ENCODE data around the gene CD8B.
A peak's percentile ranks its signal among the peaks of the same experiment; 100 is the strongest.
"Not testable (repeated sequence)": the region's sequence is repeated elsewhere in the genome, so short reads cannot be mapped to it uniquely, and the experiment has no call there.

The CD8B gene

GRCh38 chr2:86835548-86835889 lies 26.2 kb downstream of the CD8B start:
- DNase-seq (ENCODE audit: low read depth) = not testable (repeated sequence)

DNA sequence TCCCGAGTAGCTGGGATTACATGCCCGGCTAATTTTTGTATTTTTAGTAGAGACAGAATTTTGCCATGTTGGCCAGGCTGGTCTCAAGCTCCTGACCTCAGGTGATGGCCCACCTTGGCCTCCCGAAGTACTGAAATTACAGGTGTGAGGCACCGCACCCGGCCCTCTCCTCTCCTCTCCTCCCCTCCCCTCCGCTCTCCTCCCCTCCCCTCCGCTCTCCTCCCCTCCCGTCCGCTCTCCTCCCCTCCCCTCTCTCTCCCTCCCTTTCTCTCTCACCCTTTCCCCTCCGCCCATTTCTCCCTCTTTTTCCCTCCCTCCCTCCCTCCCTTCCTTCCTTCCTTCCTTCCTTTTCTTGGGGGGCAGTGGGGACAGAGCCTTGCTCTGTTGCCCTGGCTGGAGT lies 28.4 kb downstream of the CD8B start:
- DNase-seq (ENCODE audit: low read depth) = no peak

- DNase-seq (ENCODE audit: low read depth) = no peak
Measured at GRCh38 chr2:86832334-86833096, 29.2 kb downstream of the CD8B start.

DNA sequence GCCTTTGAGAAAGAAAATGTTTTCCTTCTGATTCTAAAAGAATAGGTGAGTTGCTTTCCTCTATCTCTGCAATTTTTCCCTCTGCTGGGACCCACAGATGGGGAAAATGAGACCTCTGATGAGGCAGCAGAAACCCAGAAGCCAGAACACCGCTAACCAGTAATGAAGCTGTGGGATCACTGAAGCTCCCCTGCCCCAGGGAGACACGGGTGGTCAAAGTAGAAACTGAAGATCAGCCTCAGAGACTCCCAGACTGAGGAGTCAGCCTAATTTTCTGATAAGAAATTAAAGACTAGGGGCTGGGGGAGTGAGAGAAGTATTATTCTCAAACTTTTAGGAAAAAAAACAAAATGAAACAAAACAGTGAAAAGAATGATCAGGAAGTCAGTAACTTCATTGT lies 30.1 kb downstream of the CD8B start:
- no peak for DNase-seq (ENCODE audit: low read depth)

DNA sequence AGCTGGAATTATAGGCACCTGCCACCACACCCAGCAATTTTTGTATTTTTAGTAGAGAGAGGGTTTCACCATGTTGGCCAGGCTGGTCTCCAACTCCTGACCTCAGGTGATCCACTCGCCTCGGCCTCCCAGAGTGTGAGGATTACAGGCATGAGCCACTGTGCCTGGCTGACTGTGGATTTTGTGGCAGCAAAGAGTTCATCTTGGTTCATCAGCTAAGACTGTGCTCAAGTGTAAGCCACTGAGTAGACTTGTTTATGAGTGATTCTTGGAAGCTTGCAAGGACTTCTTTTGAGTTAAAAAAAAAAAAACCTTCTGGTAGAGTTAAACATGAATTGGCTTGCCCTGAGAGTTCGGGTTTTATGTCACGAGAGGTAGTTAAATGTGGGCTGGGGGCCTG lies 34.7 kb downstream of the CD8B start:
- DNase-seq (ENCODE audit: low read depth) = no peak

DNA sequence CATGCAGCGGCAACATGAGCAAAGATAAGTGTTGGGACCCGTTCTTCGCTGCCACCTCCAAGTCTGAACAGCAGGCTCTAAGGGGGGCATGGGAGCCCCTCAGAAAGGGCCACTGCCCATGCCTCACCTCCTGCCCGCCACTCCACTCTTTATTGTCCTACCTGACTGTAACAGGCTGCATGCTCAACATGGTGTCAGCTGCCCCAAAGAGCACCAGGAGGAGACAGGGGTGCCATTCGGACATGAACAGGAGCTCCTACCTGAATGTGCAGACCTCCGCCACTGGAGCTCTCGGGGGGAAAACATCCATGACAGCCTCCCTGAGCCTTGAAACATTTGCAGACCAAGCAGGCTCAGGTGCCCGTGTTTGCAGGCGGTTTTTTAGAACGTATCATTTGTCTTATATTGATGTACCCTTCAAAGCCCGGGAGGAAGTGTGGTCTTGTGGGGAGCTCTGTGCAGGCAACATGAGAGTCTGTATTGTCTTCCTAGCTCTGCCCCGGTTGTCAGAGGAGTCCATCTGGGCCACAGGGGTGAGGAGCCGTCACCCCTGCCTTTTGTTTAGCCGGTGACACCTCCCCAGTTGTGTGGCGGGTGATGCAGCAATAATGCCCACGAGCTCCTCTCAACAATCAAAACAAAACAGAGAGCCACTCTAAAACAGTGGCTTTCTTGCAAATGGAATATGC lies 35.8 kb downstream of the CD8B start:
- no peak for DNase-seq (ENCODE audit: low read depth)

GRCh38 chr2:86825036-86825692 lies 36.5 kb downstream of the CD8B start:
- no peak for DNase-seq (ENCODE audit: low read depth)

DNA sequence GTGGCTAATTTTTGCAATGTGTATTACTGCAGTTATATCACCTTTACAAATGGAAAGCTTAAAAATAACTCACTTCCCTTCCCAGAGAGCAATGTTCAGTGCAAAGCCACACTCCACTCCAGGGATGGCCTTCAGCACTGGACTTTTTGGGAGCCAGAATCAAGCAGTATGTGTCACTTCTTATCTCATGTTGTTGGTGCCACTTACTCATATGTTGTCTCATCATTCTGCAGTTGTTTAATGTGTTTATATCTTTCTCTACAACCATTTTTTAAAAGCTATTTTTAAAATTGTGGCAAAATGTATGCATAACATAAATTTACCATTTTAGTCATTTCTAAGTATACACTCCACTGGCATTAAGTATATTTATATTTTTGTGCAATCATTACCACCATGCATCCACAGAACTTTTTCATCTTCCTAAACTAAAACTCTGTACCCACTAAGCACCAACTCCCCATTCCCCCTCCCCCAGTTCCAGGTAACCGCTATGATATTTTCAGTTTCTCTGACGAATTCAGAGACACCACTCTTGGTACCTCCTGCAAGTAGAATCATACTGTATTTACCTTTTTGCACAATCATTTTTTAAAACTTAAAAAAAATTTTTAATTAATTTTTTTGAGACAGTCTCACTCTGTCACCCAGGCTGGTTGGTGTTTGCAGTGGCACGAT lies 38.9 kb downstream of the CD8B start:
- no peak for DNase-seq (ENCODE audit: low read depth)

DNA sequence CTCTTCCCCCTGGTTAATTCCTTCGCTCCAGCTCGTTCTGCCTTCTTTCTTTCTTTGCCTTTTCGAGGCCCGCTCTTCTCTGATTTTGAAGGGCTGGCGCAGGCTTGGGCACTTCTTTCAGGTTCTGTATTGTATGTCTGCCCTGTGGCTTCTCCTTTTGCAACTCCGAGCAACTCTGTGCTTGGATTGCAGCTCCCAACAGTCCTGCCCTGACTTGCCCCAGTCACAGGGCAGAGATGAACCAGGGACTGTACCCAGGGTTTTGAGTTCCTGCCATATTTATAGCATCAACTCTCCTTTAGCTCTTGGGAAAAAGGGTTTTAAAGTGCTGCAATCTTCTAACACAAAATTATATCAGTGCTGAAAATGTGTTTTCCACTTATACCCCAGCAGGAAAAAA lies 39.8 kb downstream of the CD8B start:
- DNase-seq (ENCODE audit: low read depth) = no peak

- no peak for DNase-seq (ENCODE audit: low read depth)
Measured at GRCh38 chr2:86821306-86821705, 40.4 kb downstream of the CD8B start.

DNA sequence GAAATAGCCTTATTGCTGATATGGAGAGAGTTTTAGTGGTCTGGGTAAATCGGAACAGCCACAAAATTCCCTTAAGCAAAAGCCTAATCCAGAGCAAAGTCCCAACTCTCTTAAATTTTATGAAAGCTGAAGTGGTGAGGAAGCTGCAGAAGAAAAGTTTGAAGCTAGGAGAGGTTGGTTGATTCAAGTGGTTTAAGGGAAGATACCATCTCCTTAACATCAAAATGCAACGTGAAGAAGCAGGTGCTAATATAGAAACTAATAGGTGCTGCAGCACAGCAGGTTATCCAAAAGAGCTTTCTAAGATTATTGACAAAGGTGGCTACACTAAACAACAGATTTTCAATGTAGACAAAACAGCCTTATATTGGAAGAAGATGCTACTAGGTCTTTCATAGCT lies 42.7 kb downstream of the CD8B start:
- DNase-seq (ENCODE audit: low read depth) = no peak

DNA sequence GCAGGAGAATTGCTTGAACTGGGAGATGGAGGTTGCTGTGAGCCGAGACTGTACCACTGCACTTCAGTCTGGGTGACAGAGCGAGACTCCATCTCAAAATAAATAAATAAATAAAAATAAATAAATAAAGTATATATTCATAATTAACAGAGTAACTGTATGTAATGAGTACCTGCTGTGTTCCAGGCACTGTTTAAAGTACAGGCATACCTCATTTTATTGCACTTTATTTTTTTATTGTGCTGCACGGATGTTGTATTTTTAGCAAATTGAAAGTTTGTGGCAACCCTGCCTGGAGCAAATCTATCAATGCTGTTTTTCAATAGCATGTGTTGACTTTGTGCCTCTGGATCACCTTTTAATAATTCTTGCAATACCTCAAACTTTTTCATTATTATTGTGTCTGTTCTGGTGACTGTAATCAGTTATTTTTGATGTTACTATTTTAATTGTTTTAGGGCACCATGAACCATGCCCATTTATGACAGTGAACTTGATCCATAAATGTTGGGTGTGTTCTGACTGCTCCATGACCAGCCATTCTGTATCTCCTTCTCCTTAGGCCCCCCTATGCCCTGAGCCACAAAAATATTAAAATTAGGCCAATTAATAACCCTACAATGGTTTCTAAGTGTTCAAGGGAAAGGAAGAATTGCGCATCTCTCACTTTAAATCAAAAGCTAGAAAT lies 43.4 kb downstream of the CD8B start:
- no peak for DNase-seq (ENCODE audit: low read depth)

DNA sequence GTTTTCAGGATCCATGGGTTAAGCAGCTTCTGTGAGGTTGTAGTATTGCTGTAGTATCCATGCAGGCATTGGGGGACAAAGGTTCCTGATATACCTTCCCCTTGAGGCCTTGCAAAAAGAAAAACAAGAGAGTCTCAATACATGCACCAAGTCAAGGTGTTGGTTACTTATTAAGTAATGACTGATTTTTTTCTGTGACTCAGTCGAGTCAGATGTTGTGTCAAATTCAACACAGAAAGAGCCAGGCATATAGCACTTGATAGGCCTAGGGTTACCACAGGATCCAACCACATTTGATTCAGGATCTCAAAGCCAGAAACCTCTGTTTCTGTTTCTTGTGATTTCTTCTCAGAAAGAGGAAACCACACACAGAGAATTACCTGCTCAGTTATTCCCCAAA lies 46.1 kb downstream of the CD8B start:
- no peak for DNase-seq (ENCODE audit: low read depth)

DNA sequence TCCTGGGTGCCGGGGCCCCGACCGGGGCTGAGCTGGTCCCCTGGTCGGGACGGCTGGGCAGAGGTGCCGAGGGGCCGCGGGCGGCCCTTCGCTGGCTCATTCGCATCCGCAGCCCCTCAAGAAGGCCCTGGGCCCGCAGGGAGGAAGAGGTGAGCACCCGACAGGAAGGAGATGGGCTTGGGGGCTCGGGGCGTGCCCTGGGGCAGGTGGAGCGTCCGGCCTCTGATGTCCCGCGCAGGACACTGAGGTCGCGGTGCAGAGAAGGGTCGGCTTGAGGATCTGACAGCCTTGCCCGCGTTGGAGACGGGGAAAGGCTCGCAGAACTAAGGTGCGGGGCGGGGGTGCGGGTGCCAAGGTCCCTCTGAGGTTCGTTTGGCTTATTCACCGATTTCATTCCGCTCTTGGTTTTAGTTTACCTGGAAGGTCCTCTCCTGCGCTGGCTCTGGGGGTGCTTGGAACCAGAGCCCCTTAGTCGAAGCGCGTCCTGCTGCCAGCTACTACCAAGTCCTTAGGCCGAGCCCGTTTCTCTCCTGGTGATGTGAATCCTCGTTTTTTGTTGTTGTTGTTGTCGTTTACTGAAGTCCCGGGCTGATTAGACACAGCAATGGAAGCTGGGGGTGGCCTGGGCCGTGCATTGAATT lies 52.1 kb downstream of the CD8B start:
- no peak for DNase-seq (ENCODE audit: low read depth)

- DNase-seq (ENCODE audit: low read depth) = peak; percentile 30
Measured at GRCh38 chr2:86808315-86809161, 53.1 kb downstream of the CD8B start.

DNA sequence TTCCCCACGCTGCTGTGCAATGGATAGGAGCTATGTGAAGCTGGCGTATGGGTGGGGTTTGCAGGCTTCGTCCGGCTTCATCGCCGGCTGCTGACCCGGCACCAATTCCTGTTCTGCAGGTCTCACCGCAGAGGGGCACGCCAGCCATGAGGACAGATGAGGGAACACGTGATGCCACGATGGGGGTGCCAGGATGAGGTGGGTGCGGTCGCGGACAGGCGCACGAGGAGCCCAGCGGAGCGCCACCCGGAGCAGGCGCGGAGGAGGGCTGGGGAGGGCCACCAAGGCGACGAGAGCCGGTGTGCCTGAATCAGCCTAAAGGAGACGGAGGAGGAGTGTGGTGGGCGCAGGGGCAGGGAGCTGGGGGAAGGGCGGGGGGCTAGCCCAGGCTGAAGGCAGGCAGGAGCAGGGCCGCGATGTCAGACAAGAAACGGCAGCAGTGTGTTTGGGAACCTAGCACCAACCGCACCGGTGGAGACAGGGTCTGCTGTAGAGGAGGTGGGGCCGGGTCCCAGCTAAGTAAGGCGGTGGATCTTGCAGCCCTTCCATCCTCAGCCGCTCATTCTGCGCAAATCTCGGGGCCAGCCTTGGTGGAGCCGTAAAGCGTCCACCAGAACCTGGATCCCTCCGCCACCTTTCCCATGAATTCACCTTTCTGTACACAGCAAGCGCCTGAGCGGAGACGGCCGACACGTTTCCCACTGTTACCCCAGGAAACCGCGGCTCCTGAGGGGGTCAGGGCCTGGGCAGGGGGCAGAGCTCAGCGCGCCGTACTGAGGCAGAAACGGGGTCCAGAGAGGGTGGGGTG lies 54.0 kb downstream of the CD8B start:
- no peak for DNase-seq (ENCODE audit: low read depth)

- DNase-seq (ENCODE audit: low read depth) = no peak
Measured at GRCh38 chr2:86807133-86807467, 54.6 kb downstream of the CD8B start.

- no peak for DNase-seq (ENCODE audit: low read depth)
Measured at GRCh38 chr2:86806059-86806857, 55.4 kb downstream of the CD8B start.

Measured in HS-27A (cell line).